SK-N-SH (cell line): ENCODE measurements around the gene DDX4. TPM values are rescaled to one million over a fixed set of nuclear protein-coding genes. Genes with fewer than 3 reads are reported as not detected.

Source experiments
- CTCF ChIA-PET: fragments of 300-600, 350-600 bp; formaldehyde crosslinking; extraction: SDS; loops from one replicate; lab custom pipeline; 2021; lab: Yijun Ruan, JAX
- POLR2A ChIA-PET: fragments of 350-600 bp; sonication (Branson Sonifier 250); formaldehyde crosslinking; extraction: SDS; loops from one replicate; lab custom pipeline; 2020; ENCODE audit warnings: antibody characterized with exemption, inconsistent platforms; lab: Yijun Ruan, JAX
- DNase-seq: peaks from one replicate; pipeline ENCODE4 v3.0.0; 2012
- H2AFZ ChIP-seq: fragments of 200-600 bp; sonication (generic); 2 replicates; pipeline ENCODE4 v1.8.1; 2016; ENCODE audit warnings: antibody characterized with exemption, mild to moderate bottlenecking, low read depth
- H3F3A ChIP-seq: fragments of 200-600 bp; sonication (generic); replicated peaks from 2 replicates; pipeline ENCODE3; 2016; ENCODE audit warnings: antibody characterized with exemption, mild to moderate bottlenecking; ENCODE audit not compliant: insufficient read depth
- H3K27ac ChIP-seq, 2 experiments: fragments of 200-500 bp in 1 of 2; fragments of 200-600 bp in 1 of 2; sonication (Bioruptor generic) in 1 of 2; sonication (generic), shearing (Covaris generic) in 1 of 2; 2 replicates each; pipeline versions ENCODE4 v1.5.1 to v1.6.1; 2014 to 2016; ENCODE audit warnings: low read depth in 2 of 2, inconsistent platforms in 1 of 2, low read length in 1 of 2, mild to moderate bottlenecking in 1 of 2, mixed read lengths in 1 of 2
- H3K27me3 ChIP-seq: fragments of 200-600 bp; sonication (generic), shearing (Covaris generic); 2 replicates; pipeline ENCODE4 v1.6.1; 2016; ENCODE audit warnings: mixed run types; ENCODE audit not compliant: insufficient read depth
- H3K36me3 ChIP-seq, 2 experiments: fragments of 200-500 bp in 1 of 2; fragments of 200-600 bp in 1 of 2; sonication (Bioruptor generic) in 1 of 2; sonication (generic) in 1 of 2; replicated peaks in 1 of 2; 2 replicates each; pipeline versions ENCODE3 to v1.5.1; 2014 to 2016; ENCODE audit warnings: low read length in 1 of 2, mild to moderate bottlenecking in 1 of 2; ENCODE audit not compliant: insufficient read depth in 2 of 2, control insufficient read depth in 1 of 2
- H3K4me1 ChIP-seq, 2 experiments: fragments of 200-500 bp in 1 of 2; fragments of 200-600 bp in 1 of 2; sonication (Bioruptor generic) in 1 of 2; sonication (generic), shearing (Covaris generic) in 1 of 2; 2 replicates each; pipeline versions ENCODE4 v1.5.1 to v1.6.1; 2014 to 2016; ENCODE audit warnings: low read depth in 1 of 2, low read length in 1 of 2, mixed run types in 1 of 2; ENCODE audit not compliant: insufficient read depth in 2 of 2, control insufficient read depth in 1 of 2
- H3K4me2 ChIP-seq: fragments of 200-600 bp; sonication (generic), shearing (Covaris generic); 2 replicates; pipeline ENCODE4 v1.6.1; 2017; ENCODE audit warnings: mixed run types
- H3K4me3 ChIP-seq, 2 experiments: fragments of 200-500 bp in 1 of 2; fragments of 200-600 bp in 1 of 2; sonication (Bioruptor generic) in 1 of 2; sonication (generic), shearing (Covaris generic) in 1 of 2; 2 replicates each; pipeline versions ENCODE4 v1.5.1 to v1.8.1; 2014 to 2016; ENCODE audit warnings: low read depth in 2 of 2, inconsistent platforms in 1 of 2, low read length in 1 of 2, mild to moderate bottlenecking in 1 of 2, mixed read lengths in 1 of 2, moderate library complexity in 1 of 2
- H3K79me2 ChIP-seq: fragments of 200-600 bp; sonication (generic); 2 replicates; pipeline ENCODE4 v1.8.1; 2017; ENCODE audit warnings: mild to moderate bottlenecking; ENCODE audit not compliant: insufficient read depth
- H3K9ac ChIP-seq: fragments of 200-600 bp; sonication (generic); 2 replicates; pipeline ENCODE4 v1.6.1; 2017; ENCODE audit warnings: mixed run types
- H3K9me2 ChIP-seq: fragments of 200-600 bp; sonication (generic); 2 replicates; pipeline ENCODE4 v1.6.1; 2017; ENCODE audit warnings: mixed run types
- H3K9me3 ChIP-seq: fragments of 200-600 bp; sonication (generic); 2 replicates; pipeline ENCODE4 v1.6.1; 2017; ENCODE audit warnings: mixed run types, mild to moderate bottlenecking, moderate library complexity
- H4K20me1 ChIP-seq: fragments of 200-600 bp; sonication (generic); 2 replicates; pipeline ENCODE4 v1.6.1; 2017; ENCODE audit warnings: mild to moderate bottlenecking, mixed run types; ENCODE audit not compliant: insufficient read depth
- ELF1 ChIP-seq: IDR thresholded peaks from 2 replicates; pipeline ENCODE4 v1.4.0; 2012
- FOSL2 ChIP-seq: IDR thresholded peaks from 2 replicates; pipeline ENCODE4 v1.4.0; 2012; ENCODE audit warnings: low read depth, mild to moderate bottlenecking, moderate library complexity, borderline replicate concordance
- FOXJ3 ChIP-seq: sonication (generic); formaldehyde crosslinking; IDR thresholded peaks from 2 replicates; pipeline ENCODE4 v1.5.1; 2020; ENCODE audit warnings: mild to moderate bottlenecking, missing genetic modification reagents
- GABPA ChIP-seq: IDR thresholded peaks from 2 replicates; pipeline ENCODE4 v1.4.0; 2012; ENCODE audit warnings: low read depth, mild to moderate bottlenecking
- MAX ChIP-seq: IDR thresholded peaks from 2 replicates; pipeline ENCODE4 v1.4.0; 2012; ENCODE audit warnings: low read depth
- MXI1 ChIP-seq: IDR thresholded peaks from 2 replicates; pipeline ENCODE4 v1.6.1; 2012; ENCODE audit warnings: mild to moderate bottlenecking, low read depth, low read length, improper control_type of control experiment
- REST ChIP-seq: IDR thresholded peaks from 2 replicates; pipeline ENCODE4 v1.6.1; 2012; ENCODE audit warnings: mild to moderate bottlenecking, low read depth, low read length, moderate library complexity
- TAF1 ChIP-seq: IDR thresholded peaks from 2 replicates; pipeline ENCODE4 v1.6.1; 2012; ENCODE audit warnings: low read depth, mild to moderate bottlenecking, low read length, moderate library complexity, borderline replicate concordance
- TCF12 ChIP-seq: IDR thresholded peaks from 2 replicates; pipeline ENCODE4 v1.4.0; 2012
- TEAD4 ChIP-seq: IDR thresholded peaks from 2 replicates; pipeline ENCODE4 v1.4.0; 2012; ENCODE audit warnings: mild to moderate bottlenecking, borderline replicate concordance; ENCODE audit not compliant: insufficient read depth
- USF2 ChIP-seq: fragments of 150-350 bp; IDR thresholded peaks from 2 replicates; pipeline ENCODE4 v1.6.1; 2017; ENCODE audit warnings: antibody characterized with exemption, low read length, low read depth, borderline replicate concordance
- WGBS: methylation state at CpG from one replicate; pipeline ENCODE4 v1.1.6; 2017; ENCODE audit warnings: low lambda C conversion rate; 5-methylcytosine and 5-hydroxymethylcytosine counted together
- polyA plus RNA-seq, 3 experiments: library from polyadenylated mRNA; depleted of rRNA; stranded (reverse); fragments of >200 nt; gene quantifications; 2 replicates each; pipeline ENCODE4 v1.2.3, GENCODE V29; 2012

Gene DDX4
- polyA plus RNA-seq, 1 of the 3 experiments (the other 2 are of a cell fraction) = not detected

- WGBS = 100% methylated on average over 2 of the region's 2 CpGs
- POLR2A ChIA-PET = no interaction called here
- CTCF ChIA-PET = no interaction called here
Measured at GRCh38 chr5:55749387-55749786, 11.5 kb downstream of the DDX4 start.

GRCh38 chr5:55750063-55750462, 12.2 kb downstream of the DDX4 start:
- Histone ChIP-seq H3K9me2 (no peaks in the 10 kb centered on the region), H3F3A (no peaks in the 10 kb centered on the region), H3K4me3 (no peak overlapping the region), H3K9ac (no peak overlapping the region), H3K79me2 (no peaks in the 10 kb centered on the region), H3K4me1 (no peaks in the 10 kb centered on the region), H4K20me1 (no peaks in the 10 kb centered on the region), H3K36me3 (no peaks in the 10 kb centered on the region), H3K27ac (no peak overlapping the region), H3K9me3 (no peaks in the 10 kb centered on the region), H3K4me2 (no peak overlapping the region), H2AFZ (no peak overlapping the region), H3K27me3 (no peaks in the 10 kb centered on the region)
- ChIA-PET POLR2A (no interaction called here), CTCF (no interaction called here)
- WGBS = 24% methylated on average over 3 of the region's 3 CpGs
- TF ChIP-seq FOSL2 = no peak
- no peak for TF ChIP-seq ELF1
- TF ChIP-seq MAX = no peak
- no peak for TF ChIP-seq TAF1
- no peak for TF ChIP-seq TEAD4
- no peak for TF ChIP-seq FOXJ3 (CRISPR knock-in tag)
- DNase-seq = no peak

More at GRCh38 chr5:55749387-55749786, 11.5 kb downstream of the DDX4 start:
- H3K27ac ChIP-seq = no peak overlapping the region
- H3K27me3 ChIP-seq = no peaks in the 10 kb centered on the region
- no peak overlapping the region for H3K4me2 ChIP-seq
- no peaks in the 10 kb centered on the region for H3K79me2 ChIP-seq
- no peaks in the 10 kb centered on the region for H3K36me3 ChIP-seq
- H3K4me3 ChIP-seq = no peak overlapping the region
- DNase-seq = no peak
- H3K9me3 ChIP-seq = no peaks in the 10 kb centered on the region
- H3F3A ChIP-seq = no peaks in the 10 kb centered on the region
- no peak overlapping the region for H3K9ac ChIP-seq
- no peak for TF ChIP-seq TCF12
- TF ChIP-seq, all 33 proteins: peak for 0
- Histone ChIP-seq H3K4me1 (no peaks in the 10 kb centered on the region), H2AFZ (no peak overlapping the region), H3K9me2 (no peaks in the 10 kb centered on the region), H4K20me1 (no peaks in the 10 kb centered on the region)

- Histone ChIP-seq H4K20me1 (no peaks in the 10 kb centered on the region), H3K27ac (no peak overlapping the region), H3K9ac (no peak overlapping the region), H3K4me1 (no peaks in the 10 kb centered on the region), H2AFZ (no peak overlapping the region), H3K4me2 (no peak overlapping the region), H3K9me3 (no peaks in the 10 kb centered on the region), H3K79me2 (no peaks in the 10 kb centered on the region), H3K4me3 (no peak overlapping the region), H3K36me3 (no peaks in the 10 kb centered on the region), H3F3A (no peaks in the 10 kb centered on the region), H3K27me3 (no peaks in the 10 kb centered on the region), H3K9me2 (no peaks in the 10 kb centered on the region)
- ChIA-PET CTCF (no interaction called here), POLR2A (no interaction called here)
- WGBS = 62% methylated on average over 3 of the region's 3 CpGs
- no peak for DNase-seq
- TF ChIP-seq GABPA = no peak
- no peak for TF ChIP-seq ELF1
- no peak for TF ChIP-seq USF2
- TF ChIP-seq REST = no peak
- TF ChIP-seq MXI1 = no peak
Measured at GRCh38 chr5:55750499-55750898, 12.6 kb downstream of the DDX4 start.
